NCI-H748 (cell line): ENCODE measurements around the gene GAS7.

Source experiments
- DNase-seq: peaks from one replicate; lab custom pipeline; 2025; ENCODE audit not compliant: unreplicated experiment; lab: John Stamatoyannopoulos, UW

GAS7 gene

GRCh38 chr17:9956474-9957131 is 241.8 kb downstream of the GAS7 start:
- DNase-seq, result no peak

GRCh38 chr17:9953492-9953891 is 244.9 kb downstream of the GAS7 start:
- no peak for DNase-seq

GRCh38 chr17:9951803-9952202 is 246.6 kb downstream of the GAS7 start:
- DNase-seq, result no peak

- no peak for DNase-seq
Measured at GRCh38 chr17:9948928-9949327, 249.5 kb downstream of the GAS7 start.

- no peak for DNase-seq
Measured at GRCh38 chr17:9944704-9945103, 253.7 kb downstream of the GAS7 start.

- no peak for DNase-seq
Measured at GRCh38 chr17:9943343-9943742, 255.1 kb downstream of the GAS7 start.

GRCh38 chr17:9942885-9943284 is 255.5 kb downstream of the GAS7 start:
- no peak for DNase-seq

GRCh38 chr17:9941305-9941704 is 257.1 kb downstream of the GAS7 start:
- DNase-seq, result no peak

- DNase-seq, result no peak
Measured at GRCh38 chr17:9940841-9941240, 257.6 kb downstream of the GAS7 start.

- no peak for DNase-seq
Measured at GRCh38 chr17:9938764-9939163, 259.6 kb downstream of the GAS7 start.

- DNase-seq, result no peak
Measured at GRCh38 chr17:9937901-9938300, 260.5 kb downstream of the GAS7 start.

- no peak for DNase-seq
Measured at GRCh38 chr17:9937241-9937761, 261.1 kb downstream of the GAS7 start.

- no peak for DNase-seq
Measured at GRCh38 chr17:9936095-9936494, 262.3 kb downstream of the GAS7 start.

GRCh38 chr17:9935408-9935807 is 263.0 kb downstream of the GAS7 start:
- DNase-seq, result no peak

GRCh38 chr17:9934331-9934730 is 264.1 kb downstream of the GAS7 start:
- DNase-seq, result no peak

GRCh38 chr17:9932491-9932890 is 265.9 kb downstream of the GAS7 start:
- no peak for DNase-seq

- no peak for DNase-seq
Measured at GRCh38 chr17:9931144-9931741, 267.2 kb downstream of the GAS7 start.

- DNase-seq, result no peak
Measured at GRCh38 chr17:9929871-9930270, 268.5 kb downstream of the GAS7 start.

GRCh38 chr17:9928601-9929333 is 269.6 kb downstream of the GAS7 start:
- DNase-seq, result peak; percentile 57

GRCh38 chr17:9926150-9926804 is 272.1 kb downstream of the GAS7 start:
- DNase-seq, result no peak

GRCh38 chr17:9925457-9925856 is 272.9 kb downstream of the GAS7 start:
- no peak for DNase-seq
